Coronary artery (tissue), 2 donors: ENCODE results near the gene PC.

Source experiments
- DNase-seq: peaks from one replicate; pipeline ENCODE4 v3.0.0-alpha.2; 2017; ENCODE audit warnings: low spot score
- H3K27ac ChIP-seq, 2 donors: fragments of 200-600 bp; sonication (generic); one replicate each; pipeline ENCODE4 v1.5.1; 2016 to 2019
- H3K4me3 ChIP-seq: fragments of 200-600 bp; sonication (generic); 2 replicates; pipeline ENCODE4 v1.5.1; 2016; ENCODE audit warnings: mild to moderate bottlenecking, moderate library complexity
- TF ChIP-seq, protein P1 (sequence below): fragments of 200-600 bp; sonication (generic); IDR thresholded peaks from one replicate; pipeline ENCODE4 v1.5.1; 2019; ENCODE audit warnings: antibody characterized with exemption

The PC gene

DNA sequence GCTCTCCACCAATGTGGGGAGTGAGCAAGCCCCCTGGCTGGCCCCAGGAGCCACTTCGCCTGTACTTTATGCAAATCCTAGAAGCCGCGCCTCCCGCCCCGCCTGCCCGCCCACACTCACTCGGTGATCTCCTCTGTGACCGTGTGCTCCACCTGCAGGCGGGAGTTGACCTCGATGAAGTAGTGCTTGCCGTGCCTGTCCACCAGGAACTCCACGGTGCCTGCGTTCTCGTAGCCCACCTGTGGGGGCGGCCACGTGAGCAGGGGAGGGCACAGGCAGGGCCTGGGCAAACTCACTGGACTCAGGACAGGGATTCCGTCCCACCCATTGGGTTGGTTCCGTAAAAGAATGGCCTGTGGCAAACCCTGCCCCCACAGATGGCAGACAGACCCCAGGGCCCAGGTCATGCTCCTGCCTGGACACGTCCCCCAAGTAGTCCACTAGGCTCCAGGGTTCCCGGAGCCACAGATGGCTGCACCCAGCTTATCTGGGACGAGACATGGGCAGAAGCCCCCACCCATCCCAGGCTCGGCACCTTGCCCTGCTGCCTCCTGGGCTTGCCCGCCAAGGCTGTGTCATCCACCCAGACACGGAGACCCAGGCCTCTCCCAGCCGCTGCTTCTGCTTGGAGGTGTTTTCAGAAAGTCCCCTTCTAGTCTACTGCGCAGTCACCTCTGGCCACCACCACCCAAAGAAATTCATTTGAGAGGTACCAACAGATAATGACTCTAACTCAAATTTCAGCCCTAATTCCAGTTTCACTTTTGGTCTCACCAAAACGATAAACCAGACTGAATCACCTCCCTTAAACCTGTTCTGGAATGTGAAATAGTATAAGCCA lies 89.2 kb downstream of the PC start:
- no peak for DNase-seq
- H3K27ac ChIP-seq: no peak overlapping the region
- TF ChIP-seq, protein P1, sequence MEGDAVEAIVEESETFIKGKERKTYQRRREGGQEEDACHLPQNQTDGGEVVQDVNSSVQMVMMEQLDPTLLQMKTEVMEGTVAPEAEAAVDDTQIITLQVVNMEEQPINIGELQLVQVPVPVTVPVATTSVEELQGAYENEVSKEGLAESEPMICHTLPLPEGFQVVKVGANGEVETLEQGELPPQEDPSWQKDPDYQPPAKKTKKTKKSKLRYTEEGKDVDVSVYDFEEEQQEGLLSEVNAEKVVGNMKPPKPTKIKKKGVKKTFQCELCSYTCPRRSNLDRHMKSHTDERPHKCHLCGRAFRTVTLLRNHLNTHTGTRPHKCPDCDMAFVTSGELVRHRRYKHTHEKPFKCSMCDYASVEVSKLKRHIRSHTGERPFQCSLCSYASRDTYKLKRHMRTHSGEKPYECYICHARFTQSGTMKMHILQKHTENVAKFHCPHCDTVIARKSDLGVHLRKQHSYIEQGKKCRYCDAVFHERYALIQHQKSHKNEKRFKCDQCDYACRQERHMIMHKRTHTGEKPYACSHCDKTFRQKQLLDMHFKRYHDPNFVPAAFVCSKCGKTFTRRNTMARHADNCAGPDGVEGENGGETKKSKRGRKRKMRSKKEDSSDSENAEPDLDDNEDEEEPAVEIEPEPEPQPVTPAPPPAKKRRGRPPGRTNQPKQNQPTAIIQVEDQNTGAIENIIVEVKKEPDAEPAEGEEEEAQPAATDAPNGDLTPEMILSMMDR: no peak
- no peak overlapping the region for H3K4me3 ChIP-seq

GRCh38 chr11:66868082-66868725 lies 90.0 kb downstream of the PC start:
- TF ChIP-seq, protein P1: no peak
- no peak overlapping the region for H3K4me3 ChIP-seq
- no peak for DNase-seq
- H3K27ac ChIP-seq: no peak overlapping the region

DNA sequence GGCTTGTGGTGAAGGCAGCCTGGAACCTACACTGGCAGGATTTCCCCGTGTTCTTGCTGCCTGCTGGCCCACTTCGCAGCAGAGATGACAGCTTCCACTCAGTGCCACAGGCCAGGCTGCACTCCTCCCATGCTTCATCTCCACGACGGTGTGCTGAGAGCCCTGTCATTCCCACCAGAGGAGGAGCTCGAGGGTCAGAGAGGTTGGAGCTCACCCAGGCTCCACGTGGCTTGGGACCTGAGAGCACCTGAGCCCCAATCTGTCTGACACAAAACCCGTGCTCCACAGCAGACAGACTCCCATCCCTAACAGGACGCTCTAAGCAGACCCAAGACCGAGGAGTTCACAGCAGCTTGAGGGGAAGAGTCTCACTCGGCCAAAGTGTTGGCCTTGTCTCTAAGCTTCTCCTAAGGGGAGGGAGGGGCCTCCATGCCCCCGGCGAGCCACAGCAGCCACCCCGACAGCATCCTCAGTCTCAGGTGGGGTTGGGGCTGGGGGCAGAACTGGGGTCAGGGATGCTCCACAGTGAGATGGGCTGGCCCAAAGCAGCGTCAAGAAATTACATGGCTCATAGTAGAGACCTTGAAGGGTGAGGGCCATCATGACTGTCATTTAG lies 90.7 kb downstream of the PC start:
- Histone ChIP-seq H3K4me3 (no peak overlapping the region), H3K27ac (no peak overlapping the region)
- DNase-seq: no peak
- TF ChIP-seq, protein P1: no peak

- TF ChIP-seq, protein P1: no peak
- Histone ChIP-seq H3K4me3 (no peak overlapping the region), H3K27ac (no peak overlapping the region)
- DNase-seq: no peak
These were observed 91.6 kb downstream of the PC start for GRCh38 chr11:66866511-66866986.

- DNase-seq: no peak
- no peak overlapping the region for H3K27ac ChIP-seq
- no peak overlapping the region for H3K4me3 ChIP-seq
- TF ChIP-seq, protein P1: no peak
These were observed 92.2 kb downstream of the PC start for GRCh38 chr11:66866007-66866406.

DNA sequence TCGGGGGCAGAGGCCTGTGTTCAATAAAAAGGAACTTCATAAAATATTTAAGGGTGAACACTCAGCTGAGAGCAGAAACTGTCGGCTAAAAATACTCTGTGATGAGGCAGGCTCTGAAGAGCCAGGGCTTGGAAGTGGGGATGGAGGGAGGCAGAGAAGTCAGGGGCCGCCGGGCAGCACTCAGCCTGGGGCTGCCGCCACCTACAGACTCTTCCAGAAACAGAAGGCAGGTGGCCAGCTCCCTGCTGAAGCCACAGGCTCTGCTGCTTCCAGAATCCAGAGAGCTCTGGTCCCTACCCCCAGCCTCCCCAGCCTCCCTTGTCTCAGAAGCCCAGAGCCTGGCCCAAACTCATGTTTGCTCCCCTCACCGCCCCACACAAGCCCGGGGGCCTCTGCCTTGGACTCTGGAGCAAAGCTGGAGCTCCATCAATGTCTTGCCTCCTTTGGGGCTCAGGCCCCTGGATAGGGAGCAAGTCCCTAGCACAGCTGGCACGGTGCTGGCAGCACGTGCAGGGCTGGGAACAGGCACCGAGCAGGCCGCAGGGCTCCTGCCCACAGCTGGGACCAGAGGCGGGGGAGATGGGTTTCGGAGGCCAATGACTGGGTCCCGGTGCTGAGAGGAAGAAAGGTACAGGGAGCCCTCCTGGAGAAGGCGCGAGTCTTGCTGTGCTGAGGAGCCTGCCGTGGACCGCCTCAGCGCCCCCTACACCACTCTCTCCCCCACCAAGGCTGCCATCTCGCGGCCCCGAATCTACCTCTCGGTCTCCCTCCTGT lies 93.1 kb downstream of the PC start:
- TF ChIP-seq, protein P1: no peak
- H3K4me3 ChIP-seq: no peak overlapping the region
- no peak overlapping the region for H3K27ac ChIP-seq
- DNase-seq: no peak
